K562 (cell line): Measurements from ENCODE around the gene STAB1. TPM values are rescaled to one million over a fixed set of nuclear protein-coding genes. Genes with fewer than 3 reads are reported as not detected.

Experiments
- BCOR ChIP-seq: fragments of 450-650 bp; IDR thresholded peaks from 2 replicates; pipeline ENCODE4 v1.6.1; 2016
- FOXJ2 ChIP-seq: fragments of 200-800 bp; sonication (Bioruptor generic); IDR thresholded peaks from 2 replicates; pipeline ENCODE4 v1.6.1; 2016; ENCODE audit warnings: missing genetic modification characterization, missing compliant biosample characterization
- HDGF ChIP-seq: fragments of 450-650 bp; IDR thresholded peaks from 2 replicates; pipeline ENCODE4 v1.6.1; 2016
- HNRNPH1 ChIP-seq: fragments of 200-400 bp; formaldehyde crosslinking; optimal IDR thresholded peaks from 2 replicates; pipeline ENCODE3; 2017; ENCODE audit warnings: low read depth, mild to moderate bottlenecking, low read length, moderate library complexity
- HNRNPUL1 ChIP-seq: fragments of 200-400 bp; formaldehyde crosslinking; IDR thresholded peaks from 2 replicates; pipeline ENCODE4 v1.6.1; 2017; ENCODE audit warnings: low read length
- HSF4 ChIP-seq: fragments of 250-450 bp; sonication (Bioruptor Pico); IDR thresholded peaks from 2 replicates; pipeline ENCODE4 v2.1.2; 2022; ENCODE audit warnings: mild to moderate bottlenecking, moderate library complexity, borderline replicate concordance
- NCOA4 ChIP-seq: fragments of 450-650 bp; IDR thresholded peaks from 2 replicates; pipeline ENCODE4 v1.6.1; 2018; ENCODE audit warnings: mild to moderate bottlenecking; ENCODE audit not compliant: partially characterized antibody
- SMAD2 ChIP-seq: fragments of 150-350 bp; IDR thresholded peaks from 2 replicates; pipeline ENCODE4 v1.6.1; 2014; ENCODE audit warnings: low read depth, mild to moderate bottlenecking, low read length
- SMAD4 ChIP-seq: fragments of 250-450 bp; sonication (Bioruptor Pico); conservative IDR thresholded peaks from 2 replicates; pipeline ENCODE4 v1.8.0; 2021; ENCODE audit warnings: inconsistent platforms, mild to moderate bottlenecking, moderate library complexity
- YY1 ChIP-seq, 3 experiments: IDR thresholded peaks; 2 replicates each; pipeline ENCODE4 v1.6.1; 2011; ENCODE audit warnings: low read length in 2 of 3, mild to moderate bottlenecking in 2 of 3, moderate library complexity in 2 of 3, borderline replicate concordance in 1 of 3, control low read depth in 1 of 3, low read depth in 1 of 3; ENCODE audit not compliant: insufficient read depth in 3 of 3, insufficient replicate concordance in 2 of 3, control insufficient read depth in 1 of 3, insufficient read length in 1 of 3; ENCODE audit errors: extremely low read depth in 1 of 3
- ZNF780A ChIP-seq: fragments of 250-450 bp; sonication (Bioruptor Pico); IDR thresholded peaks from 2 replicates; pipeline ENCODE4 v1.5.0; 2021; ENCODE audit warnings: mild to moderate bottlenecking
- ZZZ3 ChIP-seq: fragments of 450-650 bp; IDR thresholded peaks from 2 replicates; pipeline ENCODE4 v1.6.1; 2016; ENCODE audit warnings: antibody characterized with exemption, mild to moderate bottlenecking, moderate library complexity
- polyA plus RNA-seq, 8 experiments: library from polyadenylated mRNA; depleted of rRNA in 4 of 8; stranded (reverse) in 5 of 8; unstranded in 3 of 8; fragments of >200 nt; fragmentation: Nextera tagmentation in 2 of 8; fragmentation: Illumina TruSeq in 1 of 8; extraction: Ambion mirVana in 2 of 8; extraction: Trizol in 1 of 8; gene quantifications; 2 replicates each; pipeline versions ENCODE4 v1.2.1 to v1.2.3, GENCODE V29; 2011 to 2014; ENCODE audit warnings: inconsistent platforms in 1 of 8, missing spikeins in 1 of 8
- total RNA-seq, 7 experiments: library from RNA; depleted of rRNA in 6 of 7; stranded (reverse); fragments of >200 nt in 6 of 7; fragmentation: Illumina TruSeq in 2 of 7; extraction: Trizol in 2 of 7; gene quantifications; 2 replicates each; pipeline versions ENCODE4 v1.2.1 to v1.2.3, GENCODE V29; 2011 to 2021; ENCODE audit warnings: low replicate concordance in 1 of 7
- TF ChIP-seq, protein P1 (sequence below), 2 experiments: fragments of 450-650 bp; IDR thresholded peaks; 2 replicates each; pipeline ENCODE4 v1.6.1; 2016
- TF ChIP-seq, protein P2 (sequence below): IDR thresholded peaks from 2 replicates; pipeline ENCODE4 v1.6.1; 2012; ENCODE audit warnings: low read depth, low read length, improper control_type of control experiment, borderline replicate concordance
- TF ChIP-seq, protein P3 (sequence below): sonication (generic); formaldehyde crosslinking; IDR thresholded peaks from 2 replicates; pipeline ENCODE4 v1.8.1; 2023; ENCODE audit warnings: mild to moderate bottlenecking, missing genetic modification reagents
- TF ChIP-seq, protein P4 (sequence below): sonication (generic); formaldehyde crosslinking; IDR thresholded peaks from 2 replicates; pipeline ENCODE4 v1.8.0; 2022; ENCODE audit warnings: mild to moderate bottlenecking, missing genetic modification reagents
- TF ChIP-seq, protein P5 (sequence below): fragments of 250-450 bp; sonication (Bioruptor Pico); IDR thresholded peaks from 2 replicates; pipeline ENCODE4 v1.4.0; 2020; ENCODE audit warnings: mild to moderate bottlenecking

The STAB1 gene
- total and polyA plus RNA-seq, 9 of the 15 experiments (the other 6 are each of a cell fraction or from before 2014, with no cell fraction given), result 0.20 to 3.9 (median 1.2) TPM

DNA sequence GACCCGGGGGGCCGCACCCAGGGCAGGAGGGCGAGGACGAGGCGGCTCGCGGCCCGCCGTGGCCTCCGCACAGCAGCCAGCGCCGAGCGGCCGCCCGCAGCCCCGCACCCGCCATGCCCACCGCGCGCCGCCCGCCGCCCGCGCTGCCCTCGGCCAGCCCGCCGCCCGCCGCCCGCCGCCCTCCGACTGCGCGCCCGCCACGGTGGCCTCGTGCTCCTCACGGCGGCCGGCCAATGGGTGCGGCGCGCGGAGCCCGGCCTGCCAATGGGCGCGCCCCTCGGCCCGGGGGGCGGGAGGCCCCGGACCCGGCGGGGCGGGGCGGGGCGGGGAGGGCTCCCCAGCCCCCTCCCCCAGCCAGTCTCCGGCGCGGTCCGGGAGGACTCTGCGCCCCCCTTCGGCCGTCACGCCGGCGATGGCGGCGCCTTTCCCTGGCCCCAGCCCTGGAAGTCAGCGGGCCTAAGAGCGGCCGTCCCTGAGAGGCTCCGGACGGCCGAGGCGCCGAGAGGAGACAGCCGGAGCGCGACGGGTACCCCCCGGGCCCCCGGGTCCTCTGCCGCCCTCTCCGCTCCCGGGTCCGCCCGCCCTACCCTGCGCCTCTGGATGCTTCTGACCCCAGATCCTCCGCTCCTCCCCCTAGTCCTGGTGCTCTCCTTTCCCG, 38.6 kb downstream of the STAB1 start, which contains the start of gene NT5DC2 (continued):
- TF ChIP-seq SMAD2, result no peak
- TF ChIP-seq YY1 (IDR thresholded peaks at IDR 0.05; ENCODE audit: borderline replicate concordance in 1 of 3, control insufficient read depth in 1 of 3, extremely low read depth in 1 of 3, insufficient read depth in 3 of 3, insufficient read length in 1 of 3, insufficient replicate concordance in 2 of 3, low read depth in 1 of 3, low read length in 2 of 3), result peak in 2 of 3 experiments; percentile 68 to 82
- no peak for TF ChIP-seq HNRNPH1
- TF ChIP-seq HDGF, result no peak
- TF ChIP-seq, protein P1, sequence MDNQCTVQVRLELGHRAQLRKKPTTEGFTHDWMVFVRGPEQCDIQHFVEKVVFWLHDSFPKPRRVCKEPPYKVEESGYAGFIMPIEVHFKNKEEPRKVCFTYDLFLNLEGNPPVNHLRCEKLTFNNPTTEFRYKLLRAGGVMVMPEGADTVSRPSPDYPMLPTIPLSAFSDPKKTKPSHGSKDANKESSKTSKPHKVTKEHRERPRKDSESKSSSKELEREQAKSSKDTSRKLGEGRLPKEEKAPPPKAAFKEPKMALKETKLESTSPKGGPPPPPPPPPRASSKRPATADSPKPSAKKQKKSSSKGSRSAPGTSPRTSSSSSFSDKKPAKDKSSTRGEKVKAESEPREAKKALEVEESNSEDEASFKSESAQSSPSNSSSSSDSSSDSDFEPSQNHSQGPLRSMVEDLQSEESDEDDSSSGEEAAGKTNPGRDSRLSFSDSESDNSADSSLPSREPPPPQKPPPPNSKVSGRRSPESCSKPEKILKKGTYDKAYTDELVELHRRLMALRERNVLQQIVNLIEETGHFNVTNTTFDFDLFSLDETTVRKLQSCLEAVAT (IDR thresholded peaks at IDR 0.05), result peak in 1 of 2 experiments; percentile 84; a peak in 2 of 4 replicates
- TF ChIP-seq ZNF780A, result no peak
- no peak for TF ChIP-seq BCOR
- TF ChIP-seq FOXJ2, result no peak
- no peak for TF ChIP-seq HSF4 (CRISPR knock-in tag)
- TF ChIP-seq SMAD4 (CRISPR knock-in tag), result peak; percentile 38
- TF ChIP-seq, protein P2, sequence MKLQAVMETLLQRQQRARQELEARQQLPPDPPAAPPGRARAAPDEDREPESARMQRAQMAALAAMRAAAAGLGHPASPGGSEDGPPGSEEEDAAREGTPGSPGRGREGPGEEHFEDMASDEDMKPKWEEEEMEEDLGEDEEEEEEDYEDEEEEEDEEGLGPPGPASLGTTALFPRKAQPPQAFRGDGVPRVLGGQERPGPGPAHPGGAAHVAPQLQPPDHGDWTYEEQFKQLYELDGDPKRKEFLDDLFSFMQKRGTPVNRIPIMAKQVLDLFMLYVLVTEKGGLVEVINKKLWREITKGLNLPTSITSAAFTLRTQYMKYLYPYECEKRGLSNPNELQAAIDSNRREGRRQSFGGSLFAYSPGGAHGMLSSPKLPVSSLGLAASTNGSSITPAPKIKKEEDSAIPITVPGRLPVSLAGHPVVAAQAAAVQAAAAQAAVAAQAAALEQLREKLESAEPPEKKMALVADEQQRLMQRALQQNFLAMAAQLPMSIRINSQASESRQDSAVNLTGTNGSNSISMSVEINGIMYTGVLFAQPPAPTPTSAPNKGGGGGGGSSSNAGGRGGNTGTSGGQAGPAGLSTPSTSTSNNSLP, result no peak
- TF ChIP-seq NCOA4, result no peak
- no peak for TF ChIP-seq ZZZ3
- TF ChIP-seq, protein P3, sequence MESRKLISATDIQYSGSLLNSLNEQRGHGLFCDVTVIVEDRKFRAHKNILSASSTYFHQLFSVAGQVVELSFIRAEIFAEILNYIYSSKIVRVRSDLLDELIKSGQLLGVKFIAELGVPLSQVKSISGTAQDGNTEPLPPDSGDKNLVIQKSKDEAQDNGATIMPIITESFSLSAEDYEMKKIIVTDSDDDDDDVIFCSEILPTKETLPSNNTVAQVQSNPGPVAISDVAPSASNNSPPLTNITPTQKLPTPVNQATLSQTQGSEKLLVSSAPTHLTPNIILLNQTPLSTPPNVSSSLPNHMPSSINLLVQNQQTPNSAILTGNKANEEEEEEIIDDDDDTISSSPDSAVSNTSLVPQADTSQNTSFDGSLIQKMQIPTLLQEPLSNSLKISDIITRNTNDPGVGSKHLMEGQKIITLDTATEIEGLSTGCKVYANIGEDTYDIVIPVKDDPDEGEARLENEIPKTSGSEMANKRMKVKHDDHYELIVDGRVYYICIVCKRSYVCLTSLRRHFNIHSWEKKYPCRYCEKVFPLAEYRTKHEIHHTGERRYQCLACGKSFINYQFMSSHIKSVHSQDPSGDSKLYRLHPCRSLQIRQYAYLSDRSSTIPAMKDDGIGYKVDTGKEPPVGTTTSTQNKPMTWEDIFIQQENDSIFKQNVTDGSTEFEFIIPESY (CRISPR knock-in tag), result no peak
- TF ChIP-seq, protein P4, sequence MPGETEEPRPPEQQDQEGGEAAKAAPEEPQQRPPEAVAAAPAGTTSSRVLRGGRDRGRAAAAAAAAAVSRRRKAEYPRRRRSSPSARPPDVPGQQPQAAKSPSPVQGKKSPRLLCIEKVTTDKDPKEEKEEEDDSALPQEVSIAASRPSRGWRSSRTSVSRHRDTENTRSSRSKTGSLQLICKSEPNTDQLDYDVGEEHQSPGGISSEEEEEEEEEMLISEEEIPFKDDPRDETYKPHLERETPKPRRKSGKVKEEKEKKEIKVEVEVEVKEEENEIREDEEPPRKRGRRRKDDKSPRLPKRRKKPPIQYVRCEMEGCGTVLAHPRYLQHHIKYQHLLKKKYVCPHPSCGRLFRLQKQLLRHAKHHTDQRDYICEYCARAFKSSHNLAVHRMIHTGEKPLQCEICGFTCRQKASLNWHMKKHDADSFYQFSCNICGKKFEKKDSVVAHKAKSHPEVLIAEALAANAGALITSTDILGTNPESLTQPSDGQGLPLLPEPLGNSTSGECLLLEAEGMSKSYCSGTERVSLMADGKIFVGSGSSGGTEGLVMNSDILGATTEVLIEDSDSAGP (CRISPR knock-in tag), result no peak
- no peak for TF ChIP-seq HNRNPUL1
- TF ChIP-seq, protein P5, sequence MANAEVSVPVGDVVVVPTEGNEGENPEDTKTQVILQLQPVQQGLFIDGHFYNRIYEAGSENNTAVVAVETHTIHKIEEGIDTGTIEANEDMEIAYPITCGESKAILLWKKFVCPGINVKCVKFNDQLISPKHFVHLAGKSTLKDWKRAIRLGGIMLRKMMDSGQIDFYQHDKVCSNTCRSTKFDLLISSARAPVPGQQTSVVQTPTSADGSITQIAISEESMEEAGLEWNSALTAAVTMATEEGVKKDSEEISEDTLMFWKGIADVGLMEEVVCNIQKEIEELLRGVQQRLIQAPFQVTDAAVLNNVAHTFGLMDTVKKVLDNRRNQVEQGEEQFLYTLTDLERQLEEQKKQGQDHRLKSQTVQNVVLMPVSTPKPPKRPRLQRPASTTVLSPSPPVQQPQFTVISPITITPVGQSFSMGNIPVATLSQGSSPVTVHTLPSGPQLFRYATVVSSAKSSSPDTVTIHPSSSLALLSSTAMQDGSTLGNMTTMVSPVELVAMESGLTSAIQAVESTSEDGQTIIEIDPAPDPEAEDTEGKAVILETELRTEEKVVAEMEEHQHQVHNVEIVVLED (CRISPR knock-in tag), result no peak
